Activated B cell treated with CpG ODN at 0.5 μM for 24 hours (primary cell): Measurements from ENCODE around the gene NPIPB2. TPM values are rescaled to one million over a fixed set of nuclear protein-coding genes. Genes with fewer than 3 reads are reported as not detected.

Source experiments
- ATAC-seq: fragments of 200-7000 bp; cut with Tn5 transposase; one replicate; pipeline ENCODE4 v1.10.0; 2021; ENCODE audit warnings: low read depth, mild to moderate bottlenecking, moderate library complexity
- CTCF ChIA-PET: fragments of 350-600 bp; sonication (Branson Sonifier 250); formaldehyde crosslinking; loops from one replicate; lab custom pipeline; 2021; ENCODE audit warnings: antibody characterized with exemption; lab: Charles Lee
- POLR2A ChIA-PET: fragments of 350-600 bp; sonication (Branson Sonifier 250); formaldehyde crosslinking; loops from one replicate; lab custom pipeline; 2021; ENCODE audit warnings: antibody characterized with exemption; lab: Charles Lee
- DNase-seq: peaks from one replicate; pipeline ENCODE4 v3.0.0; 2022
- H3K27ac Mint-ChIP-seq: one replicate; pipeline ENCODE4 v1.8.0; 2020; ENCODE audit warnings: mixed read lengths
- H3K27me3 Mint-ChIP-seq: one replicate; pipeline ENCODE4 v1.8.0; 2021; ENCODE audit warnings: mixed read lengths
- H3K36me3 Mint-ChIP-seq: one replicate; pipeline ENCODE4 v1.8.0; 2021; ENCODE audit warnings: low read depth, mixed read lengths
- H3K4me1 Mint-ChIP-seq: one replicate; pipeline ENCODE4 v1.8.0; 2021; ENCODE audit warnings: mixed read lengths
- H3K4me3 Mint-ChIP-seq: one replicate; pipeline ENCODE4 v1.8.0; 2020; ENCODE audit warnings: mild to moderate bottlenecking, mixed read lengths
- H3K9me3 Mint-ChIP-seq: one replicate; pipeline ENCODE4 v1.8.0; 2020; ENCODE audit warnings: mixed read lengths
- CTCF ChIP-seq: fragments of 200-600 bp; IDR thresholded peaks from one replicate; pipeline ENCODE4 v1.8.0; 2022; ENCODE audit warnings: antibody characterized with exemption, mild to moderate bottlenecking
- intact Hi-C: fragments of 100-400 bp; cut with micrococcal nuclease; formaldehyde crosslinking; loops from one replicate; pipeline ENCODE4 v1.15.1; 2024
- total RNA-seq: library from RNA; stranded (reverse); gene quantifications from 2 replicates; pipeline ENCODE4 v1.2.3, GENCODE V29; 2022

NPIPB2 gene
- total RNA-seq, 1 donor from 2014 or later: 18.7 TPM

DNA sequence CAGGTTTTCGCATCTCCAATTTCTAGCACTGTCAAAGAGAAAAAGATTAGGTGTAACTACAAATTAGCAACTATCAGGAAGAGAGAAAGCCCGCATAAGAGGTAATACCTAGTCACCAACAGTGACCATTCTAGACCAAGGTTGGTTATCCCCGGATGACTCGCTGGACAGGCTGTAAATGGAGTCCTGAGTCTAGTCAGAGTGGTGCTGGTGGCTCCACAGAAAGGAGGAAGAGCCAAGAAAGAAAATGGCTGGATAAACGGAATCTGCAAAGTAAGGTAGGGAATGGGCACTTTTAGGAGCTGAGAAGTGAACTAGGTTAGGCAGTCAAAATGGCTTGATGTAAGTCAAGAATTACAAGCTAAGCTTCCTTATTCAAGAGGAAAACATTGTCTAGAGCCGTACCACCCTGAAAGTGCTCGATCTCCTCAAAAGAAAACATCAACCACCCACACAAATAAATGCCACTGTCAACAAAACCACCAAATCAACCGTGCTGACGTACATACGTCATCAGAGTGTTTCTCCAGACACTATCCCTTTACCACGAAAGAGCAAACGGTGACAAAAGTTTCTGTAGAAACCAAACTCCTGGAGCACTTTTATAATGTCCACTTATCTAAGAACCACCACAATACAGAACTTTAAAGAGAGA is 28.3 kb downstream of the NPIPB2 start:
- ChIA-PET POLR2A (interaction anchor here (0.6 kb wide), 1 partner anchor 54 kb away, joined by 3 read pairs; no protein-coding TSS in a partner anchor), CTCF (interaction anchor here (1.1 kb wide), 1 partner anchor 154 kb away, joined by 4 read pairs; no protein-coding TSS in a partner anchor)
- no peak for DNase-seq
- no peak for ATAC-seq
- peak overlapping the region; percentile 89 for H3K27ac Mint-ChIP-seq
- no peaks in the 10 kb centered on the region for H3K27me3 Mint-ChIP-seq
- peaks cover 52% of the 10 kb centered on the region for H3K4me1 Mint-ChIP-seq
- TF ChIP-seq CTCF: no peak
- peak overlapping the region; percentile 89 for H3K4me3 Mint-ChIP-seq
- H3K9me3 Mint-ChIP-seq: no peaks in the 10 kb centered on the region
- peaks cover 18% of the 10 kb centered on the region for H3K36me3 Mint-ChIP-seq
- intact Hi-C loops: no loop called here

DNA sequence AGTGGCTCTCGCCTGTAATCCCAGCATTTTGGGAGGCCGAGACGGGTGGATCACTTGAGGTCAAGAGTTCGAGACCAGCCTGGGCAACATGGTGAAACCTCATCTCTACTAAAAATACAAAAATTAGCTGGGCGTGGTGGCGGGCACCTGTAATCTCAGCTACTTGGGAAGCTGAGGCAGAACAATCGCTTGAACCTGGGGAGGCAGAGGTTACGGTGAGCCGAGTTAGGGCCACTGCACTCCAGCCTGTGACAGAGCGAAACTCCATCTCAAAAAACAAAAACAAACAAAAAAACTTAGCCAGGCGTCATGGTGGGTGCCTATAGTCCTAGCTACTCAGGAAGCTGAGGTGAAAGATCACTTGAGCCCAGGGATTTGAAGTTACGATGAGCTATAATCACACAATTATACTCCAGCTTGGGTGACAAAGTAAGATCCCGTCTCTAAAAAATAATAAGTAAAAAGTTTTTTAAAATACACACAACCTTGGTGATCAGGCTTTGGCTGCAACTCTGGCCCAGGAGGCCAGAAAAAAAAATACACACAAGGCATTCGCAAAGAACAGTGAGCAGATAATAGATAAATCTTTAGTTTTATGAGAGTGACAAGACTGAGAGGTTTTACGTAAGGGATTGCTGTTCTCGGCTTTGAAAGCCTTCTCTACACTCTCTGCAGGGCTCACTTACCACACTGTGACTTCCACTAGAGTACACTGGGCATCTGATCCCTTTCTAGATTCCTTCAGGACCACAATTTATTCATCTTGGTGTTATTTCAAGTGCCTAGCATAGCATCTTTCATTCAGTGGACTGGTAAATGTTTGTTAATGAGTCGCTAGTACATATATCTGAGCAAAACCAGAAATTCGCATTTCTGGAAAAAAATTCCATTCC is 31.9 kb downstream of the NPIPB2 start:
- peaks cover 35% of the 10 kb centered on the region for H3K36me3 Mint-ChIP-seq
- intact Hi-C loops: loop anchor here (1.0 kb wide), 1 partner anchor 9 kb away; no protein-coding TSS in a partner anchor
- ChIA-PET CTCF (no interaction called here), POLR2A (no interaction called here)
- no peaks in the 10 kb centered on the region for H3K9me3 Mint-ChIP-seq
- ATAC-seq (no peak), DNase-seq (no peak)
- H3K27ac Mint-ChIP-seq: peak overlapping the region; percentile 19
- TF ChIP-seq CTCF: no peak
- H3K4me1 Mint-ChIP-seq: peaks cover 67% of the 10 kb centered on the region
- H3K27me3 Mint-ChIP-seq: no peaks in the 10 kb centered on the region
- peak overlapping the region; percentile 42 for H3K4me3 Mint-ChIP-seq

GRCh38 chr16:11907160-11907970 is 34.5 kb downstream of the NPIPB2 start:
- Mint-ChIP-seq H3K27ac (no peak overlapping the region), H3K9me3 (no peaks in the 10 kb centered on the region), H3K36me3 (peaks cover 35% of the 10 kb centered on the region), H3K4me3 (no peak overlapping the region), H3K27me3 (no peaks in the 10 kb centered on the region), H3K4me1 (peaks cover 51% of the 10 kb centered on the region)
- TF ChIP-seq CTCF: no peak
- no peak for ATAC-seq
- ChIA-PET POLR2A (no interaction called here), CTCF (no interaction called here)
- intact Hi-C loops: no loop called here
- no peak for DNase-seq

- peaks cover 47% of the 10 kb centered on the region for H3K36me3 Mint-ChIP-seq
These were observed 37.9 kb downstream of the NPIPB2 start for GRCh38 chr16:11903906-11904305.

More at GRCh38 chr16:11903906-11904305, 37.9 kb downstream of the NPIPB2 start:
- H3K9me3 Mint-ChIP-seq: no peaks in the 10 kb centered on the region
- no peak overlapping the region for H3K4me3 Mint-ChIP-seq
- ChIA-PET CTCF (no interaction called here), POLR2A (no interaction called here)
- no peak overlapping the region for H3K27ac Mint-ChIP-seq
- DNase-seq (no peak), ATAC-seq (no peak)
- TF ChIP-seq CTCF: no peak
- H3K27me3 Mint-ChIP-seq: no peaks in the 10 kb centered on the region
- intact Hi-C loops: no loop called here
- peaks cover 42% of the 10 kb centered on the region for H3K4me1 Mint-ChIP-seq
